Heart right ventricle (tissue), 16 donors: ENCODE results near the gene POU6F2. TPM values are rescaled to one million over a fixed set of nuclear protein-coding genes. Genes with fewer than 3 reads are reported as not detected.

ENCODE experiments used
- ATAC-seq, 8 donors: fragments of 200-7000 bp; cut with Tn5 transposase; one replicate each; pipeline ENCODE4 v1.9.1; 2020; ENCODE audit warnings: mild to moderate bottlenecking in 8 of 8, moderate library complexity in 8 of 8, moderate number of reproducible peaks in 1 of 8
- DNase-seq, 2 donors: peaks; one replicate each; pipeline ENCODE4 v3.0.0-alpha.2; 2020
- H3K27ac ChIP-seq, 10 donors: fragments of 200-600 bp; sonication (generic) in 2 of 10; one replicate each; pipeline versions ENCODE4 v1.5.0 to v1.8.0; 2020 to 2022; ENCODE audit warnings: mild to moderate bottlenecking in 3 of 10
- H3K27me3 ChIP-seq, 7 donors: fragments of 200-600 bp; one replicate each; pipeline ENCODE4 v1.8.0; 2021 to 2022; ENCODE audit warnings: mild to moderate bottlenecking in 2 of 7
- H3K36me3 ChIP-seq, 9 donors: fragments of 200-600 bp; sonication (generic) in 1 of 9; one replicate each; pipeline versions ENCODE4 v1.5.0 to v1.8.0; 2020 to 2022; ENCODE audit warnings: mild to moderate bottlenecking in 2 of 9
- H3K4me1 ChIP-seq, 9 donors: fragments of 200-600 bp; sonication (generic) in 1 of 9; one replicate each; pipeline versions ENCODE4 v1.5.0 to v1.8.0; 2020 to 2022; ENCODE audit warnings: mild to moderate bottlenecking in 4 of 9
- H3K4me3 ChIP-seq, 10 donors: fragments of 200-600 bp; sonication (generic) in 2 of 10; one replicate each; pipeline versions ENCODE4 v1.5.0 to v1.8.0; 2020 to 2022; ENCODE audit warnings: mild to moderate bottlenecking in 7 of 10, moderate library complexity in 2 of 10
- H3K9me3 ChIP-seq, 11 donors: fragments of 200-600 bp in 10 of 11; sonication (generic) in 2 of 11; one replicate each; pipeline versions ENCODE4 v1.5.0 to v1.8.0; 2013 to 2022; ENCODE audit warnings: mild to moderate bottlenecking in 2 of 11, control low read depth in 1 of 11, moderate library complexity in 1 of 11
- CTCF ChIP-seq, 9 donors: fragments of 200-600 bp; sonication (generic) in 2 of 9; IDR thresholded peaks; one replicate each; pipeline versions ENCODE4 v1.5.0 to v1.8.0; 2021 to 2022; ENCODE audit warnings: antibody characterized with exemption in 9 of 9, mild to moderate bottlenecking in 5 of 9, moderate library complexity in 1 of 9
- WGBS, 2 donors: extraction: QIAGEN DNeasy Blood & Tissue Kit; methylation state at CpG; one replicate each; pipeline ENCODE4 v1.1.7; 2013; ENCODE audit warnings: inconsistent platforms in 1 of 2; 5-methylcytosine and 5-hydroxymethylcytosine counted together
- intact Hi-C, 10 donors: fragments of 100-400 bp; cut with DNase I; formaldehyde crosslinking; loops; one replicate each; pipeline versions ENCODE4 v1.11.1 to v1.14.2; 2022
- polyA plus RNA-seq, 2 donors: library from polyadenylated mRNA; stranded (reverse); fragments of 200-250 nt; gene quantifications; one replicate each; pipeline ENCODE4 v1.2.3, GENCODE V29; 2013
- total RNA-seq, 10 donors: library from RNA; stranded (reverse); fragmentation: NEBNext Ultra II Directional in 3 of 10; extraction: Animal tissue kit (Norgen Biotek cat#: 25700) in 3 of 10; gene quantifications; one replicate each; pipeline versions ENCODE4 v1.2.1 to v1.2.4, GENCODE V29; 2021 to 2023
- donor health status: Arrhythmogenic right ventricular cardiomyopathy.
- donor health status: ischemic (EF 13 %, LVEDD 7.1; RV severe dilation, severe dysfunction).
- donor health status: healthy with polysubstance abuse.
- donor health status: DM: no; HTN: yes; CAD: no.
- donor health status: DM: no; HTN: no; CAD: no.
- donor health status: ischemic (EF 25% LVEDD 6.9; RV normal size, moderate dysfunction).
- donor health status: ischemic (EF 25% LVEDD 5.7; RV mildly dilated, moderate dysfunction).
- donor health status: healthy.
- donor health status: DM: yes; HTN: yes; CAD: no.
- donor health status: Ischemic cardiomyopathy.
- donor health status: ischemic (EF 35%, LVEDD 5.7; RV mildly dilated, moderate dysfunction).
- donor health status: nonischemic (EF 11% LVEDD 7.7; RV severe dilation, severe dysfunction).
- donor health status: DM: yes; HTN: yes; CAD: no.
- donor health status: PGD.
- donor health status: ischemic (EF 29% LVEDD 5.4; RV normal size, mild dysfunction).
- donor health status: nonischemic (EF 23%, LVEDD 6.1; RV moderate dilation, normal function).

Gene POU6F2
- total and polyA plus RNA-seq, 12 donors: under 0.01 to 0.83 (median 0.34) TPM

DNA sequence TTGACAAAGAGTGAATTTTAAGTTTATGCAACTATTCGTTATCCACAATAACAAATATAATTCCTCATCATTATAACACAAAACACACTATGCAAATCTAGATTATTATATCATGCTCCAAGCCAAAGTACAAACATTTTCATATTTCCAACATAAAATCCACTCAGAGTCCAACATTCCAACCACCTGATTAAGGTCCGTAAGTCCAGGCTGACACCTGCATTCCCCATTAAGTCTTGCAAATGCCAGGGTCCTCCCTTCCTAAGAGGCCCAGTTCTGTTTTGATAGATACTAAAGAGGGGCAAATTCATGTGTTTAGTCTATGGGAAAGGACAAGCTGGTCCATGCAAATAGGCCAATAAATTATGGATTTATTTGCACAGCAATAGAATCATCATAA lies 206.1 kb downstream of the POU6F2 start:
- DNase-seq: no peak
- no peak for ATAC-seq
- TF ChIP-seq CTCF (IDR thresholded peaks at IDR 0.05): no peak
- Histone ChIP-seq H3K27ac (no peak overlapping the region), H3K36me3 (no peaks in the 10 kb centered on the region), H3K27me3 (peaks cover 0 to 6% (median 3%) of the 10 kb centered on the region in 7 donors), H3K9me3 (no peaks in the 10 kb centered on the region), H3K4me1 (no peaks in the 10 kb centered on the region), H3K4me3 (no peak overlapping the region)
- intact Hi-C loops: no loop called here
- WGBS, 2 donors: 80 to 81% methylated on average over 2 of the region's 2 CpGs

GRCh38 chr7:39184391-39184790 lies 206.7 kb downstream of the POU6F2 start:
- no peak for TF ChIP-seq CTCF (IDR thresholded peaks at IDR 0.05)
- intact Hi-C loops: no loop called here
- Histone ChIP-seq H3K27me3 (peaks cover 0 to 6% (median 3%) of the 10 kb centered on the region in 7 donors), H3K9me3 (no peaks in the 10 kb centered on the region), H3K4me1 (no peaks in the 10 kb centered on the region), H3K4me3 (no peak overlapping the region), H3K27ac (no peak overlapping the region), H3K36me3 (no peaks in the 10 kb centered on the region)
- 51 to 55% methylated on average over 3 of the region's 3 CpGs for WGBS, 2 donors
- no peak for ATAC-seq
- no peak for DNase-seq

DNA sequence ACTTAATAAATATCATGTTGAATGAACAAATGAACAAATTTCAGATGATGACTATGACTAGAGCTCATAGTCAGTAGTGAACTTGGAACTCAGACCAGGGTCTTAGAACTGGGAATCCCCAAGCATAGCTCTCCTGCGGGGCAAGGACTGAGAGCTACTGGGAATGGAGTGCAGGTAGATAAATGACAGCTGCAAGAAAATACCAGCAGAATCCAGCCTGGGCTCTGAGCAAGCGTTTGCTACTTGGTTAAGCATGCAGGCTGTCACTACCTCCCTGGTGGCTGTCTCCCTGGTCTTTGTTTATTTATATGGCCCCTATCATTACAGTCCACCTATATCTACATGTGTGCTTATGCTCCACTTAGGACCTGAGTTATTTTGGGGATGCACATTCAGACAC lies 208.4 kb downstream of the POU6F2 start:
- intact Hi-C loops: no loop called here
- TF ChIP-seq CTCF (IDR thresholded peaks at IDR 0.05): no peak
- Histone ChIP-seq H3K4me3 (no peak overlapping the region), H3K27me3 (peaks cover 0 to 6% (median 3%) of the 10 kb centered on the region in 7 donors), H3K36me3 (no peaks in the 10 kb centered on the region), H3K9me3 (no peaks in the 10 kb centered on the region), H3K4me1 (no peaks in the 10 kb centered on the region), H3K27ac (no peak overlapping the region)
- ATAC-seq: no peak
- 40 to 68% methylated on average over 2 of the region's 2 CpGs for WGBS, 2 donors
- no peak for DNase-seq

GRCh38 chr7:39186671-39187070 lies 209.0 kb downstream of the POU6F2 start:
- H3K9me3 ChIP-seq: no peaks in the 10 kb centered on the region
- no peak overlapping the region for H3K27ac ChIP-seq
- no peak for DNase-seq
- H3K36me3 ChIP-seq: no peaks in the 10 kb centered on the region
- H3K4me1 ChIP-seq: no peaks in the 10 kb centered on the region
- ATAC-seq: no peak
- TF ChIP-seq CTCF (IDR thresholded peaks at IDR 0.05): no peak
- peaks cover 0 to 6% (median 3%) of the 10 kb centered on the region in 7 donors for H3K27me3 ChIP-seq
- 35 to 49% methylated on average over 4 of the region's 4 CpGs for WGBS, 2 donors
- intact Hi-C loops: no loop called here
- H3K4me3 ChIP-seq: no peak overlapping the region
